Spleen (tissue), 11 donors: ENCODE data around the gene QKI. TPM values are rescaled to one million over a fixed set of nuclear protein-coding genes. Genes with fewer than 3 reads are reported as not detected.

Experiments
- DNase-seq: peaks from one replicate; pipeline ENCODE4 v3.0.0-alpha.2; 2020
- H3K27ac ChIP-seq, 8 donors: fragments of 200-600 bp; sonication (generic) in 7 of 8; 1 replicate in 4 of 8; 2 replicates in 4 of 8; pipeline versions ENCODE4 v1.5.0 to v1.8.0; 2016 to 2021; ENCODE audit warnings: inconsistent platforms in 4 of 8, mild to moderate bottlenecking in 4 of 8, moderate library complexity in 1 of 8
- H3K27me3 ChIP-seq, 7 donors: fragments of 200-600 bp; sonication (generic) in 6 of 7; replicated peaks in 1 of 7; 1 replicate in 4 of 7; 2 replicates in 3 of 7; pipeline versions ENCODE4 v1.5.0 to v1.8.0; 2016 to 2021; ENCODE audit warnings: inconsistent platforms in 3 of 7, mild to moderate bottlenecking in 1 of 7
- H3K36me3 ChIP-seq, 6 donors: fragments of 200-600 bp; sonication (generic) in 5 of 6; 1 replicate in 4 of 6; 2 replicates in 2 of 6; pipeline versions ENCODE4 v1.5.0 to v1.8.0; 2016 to 2021; ENCODE audit warnings: inconsistent platforms in 2 of 6
- H3K4me1 ChIP-seq, 6 donors: fragments of 200-600 bp; sonication (generic) in 5 of 6; 1 replicate in 3 of 6; 2 replicates in 3 of 6; pipeline versions ENCODE4 v1.5.0 to v1.8.0; 2016 to 2021; ENCODE audit warnings: inconsistent platforms in 3 of 6
- H3K4me3 ChIP-seq, 8 donors: fragments of 200-600 bp; sonication (generic) in 7 of 8; 1 replicate in 4 of 8; 2 replicates in 4 of 8; pipeline versions ENCODE4 v1.5.0 to v1.8.0; 2016 to 2021; ENCODE audit warnings: inconsistent platforms in 4 of 8, mild to moderate bottlenecking in 4 of 8, moderate library complexity in 2 of 8
- H3K9me3 ChIP-seq, 8 donors: fragments of 200-600 bp; sonication (generic) in 7 of 8; 1 replicate in 4 of 8; 2 replicates in 4 of 8; pipeline versions ENCODE4 v1.5.0 to v1.8.0; 2016 to 2021; ENCODE audit warnings: inconsistent platforms in 4 of 8
- POLR2A ChIP-seq, 3 donors: fragments of 450-650 bp; IDR thresholded peaks; one replicate each; pipeline ENCODE4 v1.5.1; 2017; ENCODE audit warnings: antibody characterized with exemption in 3 of 3, mild to moderate bottlenecking in 1 of 3
- POLR2AphosphoS5 ChIP-seq, 3 donors: sonication (generic); formaldehyde crosslinking; IDR thresholded peaks; one replicate each; pipeline ENCODE4 v1.5.1; 2017; ENCODE audit warnings: antibody characterized with exemption in 3 of 3
- WGBS, 5 donors: extraction: QIAGEN DNeasy Blood & Tissue Kit in 3 of 5; methylation state at CpG; one replicate each; pipeline versions ENCODE4 v1.1.5 to v1.1.7; 2013 to 2018; 5-methylcytosine and 5-hydroxymethylcytosine counted together
- intact Hi-C: fragments of 100-400 bp; cut with DNase I; formaldehyde crosslinking; loops from one replicate; pipeline ENCODE4 v1.15.0; 2023; ENCODE audit warnings: low total_unique reads
- polyA plus RNA-seq, 3 donors: library from polyadenylated mRNA; stranded (reverse); fragments of 200-250 nt; gene quantifications; one replicate each; pipeline ENCODE4 v1.2.1, GENCODE V29; 2013
- total RNA-seq, 7 donors: library from RNA; depleted of rRNA in 3 of 7; stranded (reverse); fragments of >200 nt in 3 of 7; fragmentation: NEBNext Ultra II Directional in 4 of 7; extraction: Animal tissue kit (Norgen Biotek cat#: 25700) in 4 of 7; gene quantifications; one replicate each; pipeline versions ENCODE4 v1.1.0 to v1.2.1, GENCODE V29; 2016 to 2021
- TF ChIP-seq, protein P1 (sequence below), 11 experiments: fragments of 200-600 bp in 7 of 11; fragments of 450-650 bp in 4 of 11; sonication (generic) in 4 of 11; IDR thresholded peaks in 8 of 11; conservative IDR thresholded peaks in 3 of 11; 1 replicate in 7 of 11; 2 replicates in 4 of 11; pipeline versions ENCODE4 v1.4.0 to v1.8.0; 2016 to 2021; ENCODE audit warnings: antibody characterized with exemption in 11 of 11, inconsistent platforms in 4 of 11, mild to moderate bottlenecking in 1 of 11
- donor health status: healthy with polysubstance abuse.
- donor health status: DM: no; HTN: no; CAD: no; lungs with moderate emphysema.
- donor health status: DM: no; HTN: no; CAD: no.
- donor health status: Bipolar disorder and iron deficiency.
- donor health status: healthy.
- donor health status: DM: no; HTN: no; CAD: no.
- donor health status: DM: yes; HTN: yes; CAD: no.

Gene QKI
- total and polyA plus RNA-seq, 10 donors = 11.3 to 217 (median 180) TPM

GRCh38 chr6:163532526-163533078, 118.1 kb downstream of the QKI start:
- WGBS, 5 donors = 60 to 75% (median 62%) methylated on average over 5 of the region's 5 CpGs
- DNase-seq = no peak
- TF ChIP-seq, protein P1, sequence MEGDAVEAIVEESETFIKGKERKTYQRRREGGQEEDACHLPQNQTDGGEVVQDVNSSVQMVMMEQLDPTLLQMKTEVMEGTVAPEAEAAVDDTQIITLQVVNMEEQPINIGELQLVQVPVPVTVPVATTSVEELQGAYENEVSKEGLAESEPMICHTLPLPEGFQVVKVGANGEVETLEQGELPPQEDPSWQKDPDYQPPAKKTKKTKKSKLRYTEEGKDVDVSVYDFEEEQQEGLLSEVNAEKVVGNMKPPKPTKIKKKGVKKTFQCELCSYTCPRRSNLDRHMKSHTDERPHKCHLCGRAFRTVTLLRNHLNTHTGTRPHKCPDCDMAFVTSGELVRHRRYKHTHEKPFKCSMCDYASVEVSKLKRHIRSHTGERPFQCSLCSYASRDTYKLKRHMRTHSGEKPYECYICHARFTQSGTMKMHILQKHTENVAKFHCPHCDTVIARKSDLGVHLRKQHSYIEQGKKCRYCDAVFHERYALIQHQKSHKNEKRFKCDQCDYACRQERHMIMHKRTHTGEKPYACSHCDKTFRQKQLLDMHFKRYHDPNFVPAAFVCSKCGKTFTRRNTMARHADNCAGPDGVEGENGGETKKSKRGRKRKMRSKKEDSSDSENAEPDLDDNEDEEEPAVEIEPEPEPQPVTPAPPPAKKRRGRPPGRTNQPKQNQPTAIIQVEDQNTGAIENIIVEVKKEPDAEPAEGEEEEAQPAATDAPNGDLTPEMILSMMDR (IDR thresholded peaks at IDR 0.05 in 8 of 11, conservative IDR thresholded peaks at IDR 0.05 in 3 of 11) = no peak
- TF ChIP-seq POLR2A (IDR thresholded peaks at IDR 0.05) (no peak), POLR2AphosphoS5 (IDR thresholded peaks at IDR 0.05) (no peak)
- Histone ChIP-seq H3K4me1 (peaks cover 25 to 86% (median 57%) of the 10 kb centered on the region in 6 donors), H3K27ac (no peak overlapping the region), H3K36me3 (peaks cover 0 to 26% (median 6%) of the 10 kb centered on the region in 6 donors), H3K27me3 (no peaks in the 10 kb centered on the region), H3K9me3 (no peaks in the 10 kb centered on the region), H3K4me3 (no peak overlapping the region)
- intact Hi-C loops = loop anchor here (10.0 kb wide), 1 partner anchor 48 kb away; no protein-coding TSS in a partner anchor

GRCh38 chr6:163533443-163533842, 118.9 kb downstream of the QKI start:
- 65 to 78% (median 74%) methylated on average over 2 of the region's 2 CpGs for WGBS, 5 donors
- Histone ChIP-seq H3K27ac (no peak overlapping the region), H3K27me3 (no peaks in the 10 kb centered on the region), H3K9me3 (no peaks in the 10 kb centered on the region), H3K4me3 (no peak overlapping the region), H3K36me3 (peaks cover 0 to 27% (median 6%) of the 10 kb centered on the region in 6 donors), H3K4me1 (peaks cover 25 to 85% (median 56%) of the 10 kb centered on the region in 6 donors)
- no peak for DNase-seq
- TF ChIP-seq, protein P1 (IDR thresholded peaks at IDR 0.05 in 8 of 11, conservative IDR thresholded peaks at IDR 0.05 in 3 of 11) = no peak
- TF ChIP-seq POLR2A (IDR thresholded peaks at IDR 0.05) = no peak
- no peak for TF ChIP-seq POLR2AphosphoS5 (IDR thresholded peaks at IDR 0.05)
- intact Hi-C loops = loop anchor here (10.0 kb wide), 1 partner anchor 49 kb away; no protein-coding TSS in a partner anchor

GRCh38 chr6:163536770-163537169, 122.3 kb downstream of the QKI start:
- Histone ChIP-seq H3K4me1 (peaks cover 9 to 77% (median 34%) of the 10 kb centered on the region in 6 donors), H3K27me3 (no peaks in the 10 kb centered on the region), H3K36me3 (peaks cover 0 to 27% (median 6%) of the 10 kb centered on the region in 6 donors), H3K27ac (no peak overlapping the region), H3K9me3 (no peaks in the 10 kb centered on the region), H3K4me3 (no peak overlapping the region)
- WGBS, 5 donors = 94 to 97% (median 95%) methylated on average over 3 of the region's 3 CpGs
- DNase-seq = no peak
- peak in 1 of 3 donors; percentile 13 for TF ChIP-seq POLR2AphosphoS5 (IDR thresholded peaks at IDR 0.05)
- TF ChIP-seq POLR2A (IDR thresholded peaks at IDR 0.05) = no peak
- TF ChIP-seq, protein P1 (IDR thresholded peaks at IDR 0.05 in 8 of 11, conservative IDR thresholded peaks at IDR 0.05 in 3 of 11) = no peak
- intact Hi-C loops = loop anchor here (10.0 kb wide), 1 partner anchor 52 kb away; no protein-coding TSS in a partner anchor

- Histone ChIP-seq H3K36me3 (peaks cover 0 to 27% (median 6%) of the 10 kb centered on the region in 6 donors), H3K9me3 (no peaks in the 10 kb centered on the region), H3K4me1 (peaks cover 6 to 62% (median 20%) of the 10 kb centered on the region in 6 donors), H3K27me3 (no peaks in the 10 kb centered on the region), H3K4me3 (no peak overlapping the region), H3K27ac (no peak overlapping the region)
- intact Hi-C loops = loop anchor here (10.0 kb wide), 1 partner anchor 54 kb away; no protein-coding TSS in a partner anchor
- no peak for DNase-seq
- peak in 1 of 3 donors; percentile 24 for TF ChIP-seq POLR2AphosphoS5 (IDR thresholded peaks at IDR 0.05)
- TF ChIP-seq POLR2A (IDR thresholded peaks at IDR 0.05) = no peak
- 81 to 98% (median 94%) methylated on average over 5 of the region's 5 CpGs for WGBS, 5 donors
These were observed 123.8 kb downstream of the QKI start for GRCh38 chr6:163538331-163538730.
